Sciatic nerve (tissue), 2 donors: Measurements from ENCODE around the gene PGK1. TPM values are rescaled to one million over a fixed set of nuclear protein-coding genes. Genes with fewer than 3 reads are reported as not detected.
"Not testable (repeated sequence)": the region's sequence is repeated elsewhere in the genome, so short reads cannot be mapped to it uniquely, and the experiment has no call there.

Source experiments
- ATAC-seq: fragments of 200-7000 bp; cut with Tn5 transposase; one replicate; pipeline ENCODE4 v1.9.1; 2020; ENCODE audit warnings: mild to moderate bottlenecking, moderate library complexity
- DNase-seq: peaks from one replicate; pipeline ENCODE4 v3.0.0-alpha.2; 2020; ENCODE audit warnings: low spot score
- intact Hi-C: fragments of 100-400 bp; cut with DNase I; formaldehyde crosslinking; loops from one replicate; pipeline ENCODE4 v1.14.2; 2022
- total RNA-seq: library from RNA; stranded (reverse); fragmentation: NEBNext Ultra II Directional; extraction: Animal tissue kit (Norgen Biotek cat#: 25700); gene quantifications from one replicate; pipeline ENCODE4 v1.2.1, GENCODE V29; 2021
- donor health status: DM: no; HTN: no; CAD: no.
- donor health status: DM: no; HTN: no; CAD: no.

PGK1 gene
- total RNA-seq, 1 donor from 2014 or later = 194 TPM

DNA sequence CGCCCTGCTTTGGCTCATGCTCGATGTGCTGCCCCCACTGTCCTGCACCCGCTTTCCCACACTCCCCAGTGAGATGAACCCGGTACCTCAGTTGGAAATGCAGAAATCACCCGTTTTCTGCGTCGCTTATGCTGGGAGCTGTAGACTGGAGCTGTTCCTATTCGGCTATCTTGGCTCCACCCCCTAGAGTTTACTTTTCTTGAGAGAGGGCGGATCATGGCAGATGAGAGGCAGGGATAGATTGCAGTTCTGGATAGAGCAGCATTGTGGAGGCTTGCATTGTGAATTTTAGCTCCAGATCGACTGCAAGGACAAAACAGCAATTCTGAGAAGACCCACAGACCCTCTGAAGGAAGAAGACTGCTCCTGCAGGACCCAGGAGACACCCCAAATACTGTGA is 53.8 kb downstream of the PGK1 start:
- intact Hi-C loops = loop anchor here (5.0 kb wide), 1 partner anchor 236 kb away; no protein-coding TSS in a partner anchor
- ATAC-seq, DNase-seq: not testable (repeated sequence)

DNA sequence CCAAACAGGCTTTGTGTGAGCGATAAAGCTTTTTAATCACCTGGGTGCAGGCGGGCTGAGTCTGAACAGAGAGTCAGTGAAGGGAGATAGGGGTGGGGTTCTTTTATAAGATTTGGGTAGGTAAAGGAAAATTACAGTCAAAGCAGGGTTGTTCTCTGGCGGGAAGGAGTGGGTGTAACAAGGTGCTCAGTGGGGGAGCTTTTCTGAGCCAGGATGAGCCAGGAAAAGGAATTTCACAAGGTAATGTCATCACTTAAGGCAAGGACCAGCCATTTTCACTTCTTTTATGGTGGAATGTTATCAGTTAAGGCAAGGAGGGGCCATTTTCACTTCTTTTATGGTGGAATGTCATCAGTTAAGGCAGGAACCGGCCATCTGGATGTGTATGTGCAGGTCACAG is 56.7 kb downstream of the PGK1 start:
- intact Hi-C loops, ATAC-seq, DNase-seq: not testable (repeated sequence)

DNA sequence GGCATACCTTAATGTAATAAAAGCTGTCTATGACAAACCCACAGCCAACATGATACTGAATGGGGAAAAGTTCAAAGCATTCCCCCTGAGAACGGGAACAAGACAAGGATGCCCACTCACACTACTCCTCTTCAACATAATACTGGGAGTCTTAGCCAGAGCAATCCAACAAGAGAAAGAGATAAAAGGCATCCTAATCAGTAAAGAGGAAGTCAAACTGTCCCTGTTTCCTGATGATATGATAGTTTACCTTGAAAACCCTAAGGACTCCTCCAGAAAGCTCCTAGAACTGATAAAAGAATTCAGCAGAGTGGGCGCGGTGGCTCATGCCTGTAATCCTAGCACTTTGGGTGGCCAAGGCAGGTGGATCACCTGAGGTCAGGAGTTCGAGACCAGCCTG is 59.1 kb downstream of the PGK1 start:
- intact Hi-C loops, ATAC-seq, DNase-seq: not testable (repeated sequence)

DNA sequence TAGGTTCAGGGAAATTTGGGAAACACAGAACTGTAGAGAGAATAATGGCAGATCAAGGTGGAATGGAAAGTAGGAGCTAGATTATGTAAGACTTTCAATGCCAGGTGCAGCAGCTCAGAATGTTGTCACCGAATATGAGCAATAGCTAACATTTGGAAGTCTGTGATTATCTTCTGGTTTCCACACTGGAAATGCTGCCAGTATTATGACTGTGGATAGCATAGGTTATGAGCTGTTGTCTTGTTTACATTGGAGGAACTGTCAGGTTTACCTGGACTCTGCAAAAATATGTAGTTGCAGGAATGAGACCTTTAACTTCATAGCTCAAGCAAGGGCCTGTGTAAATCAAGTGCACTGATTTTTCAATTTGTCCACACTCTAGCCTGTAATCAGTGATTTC is 61.4 kb downstream of the PGK1 start:
- intact Hi-C loops = no loop called here
- DNase-seq (no peak), ATAC-seq (no peak)

DNA sequence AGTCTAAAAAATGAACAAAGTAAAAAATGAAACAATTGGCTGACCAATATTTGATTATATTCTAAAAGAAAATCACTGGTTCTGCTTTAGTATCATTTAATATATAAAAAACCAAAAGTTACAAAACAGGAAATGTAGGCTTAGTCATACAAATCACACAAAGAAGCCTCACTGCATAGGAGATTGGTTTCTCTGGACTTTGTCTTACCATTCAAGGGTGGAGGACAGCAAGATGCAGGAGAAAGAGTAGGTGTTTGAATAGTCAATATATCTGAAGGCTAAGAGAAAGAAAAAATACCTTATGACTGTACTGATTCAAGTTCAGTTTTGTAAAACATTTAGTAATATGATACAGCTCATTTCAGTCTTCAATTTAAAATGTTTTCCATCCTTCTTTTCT is 64.0 kb downstream of the PGK1 start:
- DNase-seq = no peak
- intact Hi-C loops = no loop called here
- no peak for ATAC-seq

Other genes starting within 250 kb of the PGK1 start
- gene MAGT1, start 208.8 kb upstream of the PGK1 start, total RNA-seq = 59.5 TPM
- gene COX7B, start 204.8 kb upstream of the PGK1 start, total RNA-seq = 107 TPM
- gene ATP7A, start 193.6 kb upstream of the PGK1 start, total RNA-seq = 15.2 TPM
- not detected for gene PGAM4, start 134.6 kb upstream of the PGK1 start, total RNA-seq
- 20.3 TPM for gene TAF9B, start 35.4 kb downstream of the PGK1 start, total RNA-seq
- gene CYSLTR1, start 223.4 kb downstream of the PGK1 start, total RNA-seq = 5.3 TPM